CD14-positive monocyte (primary cell): ENCODE data around the gene CHTF8. TPM values are rescaled to one million over a fixed set of nuclear protein-coding genes. Genes with fewer than 3 reads are reported as not detected.

Source experiments
- DNase-seq, 3 donors: peaks; one replicate each; pipeline ENCODE4 v3.0.0-alpha.2; 2011 to 2022
- H2AFZ ChIP-seq: 2 replicates; pipeline ENCODE4 v1.6.0; 2012; ENCODE audit warnings: mild to moderate bottlenecking, low read depth, low read length, inconsistent platforms; ENCODE audit not compliant: insufficient read depth, poor library complexity, severe bottlenecking
- H3K27ac ChIP-seq, 2 donors: 1 replicate in 1 of 2; 2 replicates in 1 of 2; pipeline ENCODE4 v1.5.1; 2012 to 2013; ENCODE audit warnings: low read length in 2 of 2, control low read depth in 1 of 2, inconsistent platforms in 1 of 2, low read depth in 1 of 2, mild to moderate bottlenecking in 1 of 2
- H3K27me3 ChIP-seq, 2 donors: one replicate each; pipeline versions ENCODE4 v1.6.0 to v1.6.1; 2011 to 2013; ENCODE audit warnings: low read length in 2 of 2; ENCODE audit not compliant: control insufficient read depth in 2 of 2, insufficient read depth in 2 of 2
- H3K36me3 ChIP-seq, 2 donors: replicated peaks in 1 of 2; 1 replicate in 1 of 2; 2 replicates in 1 of 2; pipeline versions ENCODE4 v1.5.1 to v1.6.1; 2012 to 2013; ENCODE audit warnings: low read length in 2 of 2, control low read depth in 1 of 2, inconsistent platforms in 1 of 2, mild to moderate bottlenecking in 1 of 2; ENCODE audit not compliant: insufficient read depth in 2 of 2, control insufficient read depth in 1 of 2
- H3K4me1 ChIP-seq, 2 donors: 1 replicate in 1 of 2; 2 replicates in 1 of 2; pipeline versions ENCODE4 v1.5.1 to v1.6.1; 2012 to 2013; ENCODE audit warnings: low read length in 2 of 2, control low read depth in 1 of 2, inconsistent platforms in 1 of 2, mild to moderate bottlenecking in 1 of 2, moderate library complexity in 1 of 2; ENCODE audit not compliant: insufficient read depth in 2 of 2, control insufficient read depth in 1 of 2
- H3K4me2 ChIP-seq: replicated peaks from 2 replicates; pipeline ENCODE3; 2012; ENCODE audit warnings: low read length, moderate library complexity, mild to moderate bottlenecking; ENCODE audit not compliant: poor library complexity, severe bottlenecking; ENCODE audit errors: extremely low read depth
- H3K4me3 ChIP-seq, 3 experiments: fragments of 200-600 bp in 1 of 3; sonication (generic) in 1 of 3; replicated peaks in 1 of 3; 1 replicate in 2 of 3; 2 replicates in 1 of 3; pipeline ENCODE4 v1.5.1; 2011 to 2013; ENCODE audit warnings: low read length in 3 of 3, mild to moderate bottlenecking in 3 of 3, control low read depth in 2 of 3, low read depth in 2 of 3, inconsistent platforms in 1 of 3, moderate library complexity in 1 of 3
- H3K79me2 ChIP-seq: 2 replicates; pipeline ENCODE4 v1.6.0; 2012; ENCODE audit warnings: mild to moderate bottlenecking, control low read depth, inconsistent platforms, low read length, moderate library complexity; ENCODE audit not compliant: insufficient read depth
- H3K9ac ChIP-seq: 2 replicates; pipeline ENCODE4 v1.6.0; 2017; ENCODE audit warnings: low read length, mild to moderate bottlenecking; ENCODE audit not compliant: insufficient read depth, poor library complexity, severe bottlenecking
- H3K9me3 ChIP-seq, 2 donors: replicated peaks in 1 of 2; 1 replicate in 1 of 2; 2 replicates in 1 of 2; pipeline versions ENCODE4 v1.5.1 to v1.6.1; 2012 to 2013; ENCODE audit warnings: low read length in 2 of 2, control low read depth in 1 of 2; ENCODE audit not compliant: control insufficient read depth in 1 of 2, insufficient read depth in 1 of 2
- H4K20me1 ChIP-seq: 2 replicates; pipeline ENCODE4 v1.6.0; 2012; ENCODE audit warnings: mild to moderate bottlenecking, low read length, control low read depth, moderate library complexity; ENCODE audit not compliant: insufficient read depth
- H3K27ac Mint-ChIP-seq, 7 donors: one replicate each; pipeline ENCODE4 v1.8.0; 2020; ENCODE audit warnings: mild to moderate bottlenecking in 7 of 7, mixed read lengths in 7 of 7, moderate library complexity in 6 of 7, inconsistent platforms in 2 of 7
- H3K27me3 Mint-ChIP-seq, 3 donors: one replicate each; pipeline ENCODE4 v1.8.0; 2021 to 2022; ENCODE audit warnings: low read depth in 3 of 3, mild to moderate bottlenecking in 3 of 3, mixed read lengths in 3 of 3, moderate library complexity in 3 of 3, inconsistent platforms in 1 of 3
- H3K36me3 Mint-ChIP-seq, 2 donors: one replicate each; pipeline ENCODE4 v1.8.0; 2020; ENCODE audit warnings: mixed read lengths in 2 of 2, inconsistent platforms in 1 of 2, mild to moderate bottlenecking in 1 of 2
- H3K4me1 Mint-ChIP-seq: one replicate; pipeline ENCODE4 v1.8.0; 2020; ENCODE audit warnings: mild to moderate bottlenecking, mixed read lengths
- H3K4me3 Mint-ChIP-seq, 2 donors: one replicate each; pipeline ENCODE4 v1.8.0; 2020; ENCODE audit warnings: mild to moderate bottlenecking in 2 of 2, mixed read lengths in 2 of 2, moderate library complexity in 1 of 2
- H3K9me3 Mint-ChIP-seq, 7 donors: one replicate each; pipeline ENCODE4 v1.8.0; 2020 to 2022; ENCODE audit warnings: mixed read lengths in 7 of 7, mild to moderate bottlenecking in 6 of 7, moderate library complexity in 6 of 7, inconsistent platforms in 2 of 7
- CTCF ChIP-seq: fragments of 200-600 bp; IDR thresholded peaks from one replicate; pipeline ENCODE4 v1.8.0; 2022; ENCODE audit warnings: antibody characterized with exemption, mild to moderate bottlenecking
- WGBS: methylation state at CpG from one replicate; pipeline ENCODE4 v1.1.5; 2013; ENCODE audit warnings: missing lambda C conversion rate; ENCODE audit not compliant: insufficient coverage; 5-methylcytosine and 5-hydroxymethylcytosine counted together
- intact Hi-C, 2 donors: fragments of 100-400 bp; cut with micrococcal nuclease; formaldehyde crosslinking; loops; one replicate each; pipeline versions ENCODE4 v1.15.0 to v1.15.1; 2023
- polyA plus RNA-seq, 3 donors: library from polyadenylated mRNA; depleted of rRNA in 1 of 3; unstranded in 2 of 3; stranded (reverse) in 1 of 3; fragments of 300-500 nt in 2 of 3; fragments of >200 nt in 1 of 3; fragmentation: Illumina TruSeq in 2 of 3; gene quantifications; 1 replicate in 2 of 3; 2 replicates in 1 of 3; pipeline ENCODE4 v1.2.3, GENCODE V29; 2012 to 2021

Gene CHTF8
- polyA plus RNA-seq, 3 donors: 45.9 to 172 (median 158) TPM

- H3K9me3 ChIP-seq: no peaks in the 10 kb centered on the region
- DNase-seq: no peak
- H4K20me1 ChIP-seq: no peaks in the 10 kb centered on the region
- no peak overlapping the region for H2AFZ ChIP-seq
- TF ChIP-seq CTCF: no peak
- no peaks in the 10 kb centered on the region for H3K27me3 ChIP-seq
- no peak overlapping the region for H3K27ac ChIP-seq
- 94% methylated on average over 4 of the region's 4 CpGs for WGBS
- H3K9ac ChIP-seq: no peak overlapping the region
- no peaks in the 10 kb centered on the region for H3K27me3 Mint-ChIP-seq
- no peak overlapping the region for H3K27ac Mint-ChIP-seq
- no peaks in the 10 kb centered on the region for H3K36me3 ChIP-seq
- H3K4me1 Mint-ChIP-seq: no peaks in the 10 kb centered on the region
- H3K79me2 ChIP-seq: no peaks in the 10 kb centered on the region
- intact Hi-C loops: no loop called here
- H3K4me1 ChIP-seq: no peaks in the 10 kb centered on the region
- peaks cover 0 to 6% of the 10 kb centered on the region in 2 donors for H3K36me3 Mint-ChIP-seq
- peaks cover 0 to 2% (median 0%) of the 10 kb centered on the region in 7 donors for H3K9me3 Mint-ChIP-seq
- H3K4me3 ChIP-seq: no peak overlapping the region
- H3K4me3 Mint-ChIP-seq: no peak overlapping the region
- no peak overlapping the region for H3K4me2 ChIP-seq
Observed at GRCh38 chr16:69077251-69077650, 55.1 kb downstream of the CHTF8 start.

- Histone ChIP-seq H3K79me2 (no peaks in the 10 kb centered on the region), H3K36me3 (no peaks in the 10 kb centered on the region), H3K4me1 (no peaks in the 10 kb centered on the region), H3K4me2 (no peak overlapping the region), H3K9ac (no peak overlapping the region), H3K4me3 (no peak overlapping the region), H3K27me3 (no peaks in the 10 kb centered on the region), H3K9me3 (no peaks in the 10 kb centered on the region), H3K27ac (no peak overlapping the region), H2AFZ (no peak overlapping the region), H4K20me1 (no peaks in the 10 kb centered on the region)
- no peaks in the 10 kb centered on the region for H3K4me1 Mint-ChIP-seq
- no peaks in the 10 kb centered on the region for H3K27me3 Mint-ChIP-seq
- H3K9me3 Mint-ChIP-seq: peaks cover 0 to 2% (median 0%) of the 10 kb centered on the region in 7 donors
- no peak overlapping the region for H3K4me3 Mint-ChIP-seq
- DNase-seq: no peak
- TF ChIP-seq CTCF: no peak
- intact Hi-C loops: no loop called here
- 96% methylated on average over 7 of the region's 10 CpGs for WGBS
- no peak overlapping the region for H3K27ac Mint-ChIP-seq
- H3K36me3 Mint-ChIP-seq: peaks cover 7 to 17% of the 10 kb centered on the region in 2 donors
Observed at GRCh38 chr16:69073181-69073702, 59.1 kb downstream of the CHTF8 start.
